GM19239 (cell line): ENCODE measurements around the gene TMEM236.

Experiments used
- DNase-seq: peaks from one replicate; pipeline ENCODE4 v3.0.0; 2011; ENCODE audit warnings: low spot score; ENCODE audit not compliant: insufficient read length
- FAIRE-seq: peaks from 2 replicates; lab custom pipeline; 2011; peaks lifted over from hg19 to GRCh38; lab: Jason Lieb, UNC

Gene TMEM236

GRCh38 chr10:17783751-17784150, 31.8 kb downstream of the TMEM236 start:
- FAIRE-seq (no peak), DNase-seq (no peak)

GRCh38 chr10:17784688-17785087, 32.7 kb downstream of the TMEM236 start:
- DNase-seq (no peak), FAIRE-seq (no peak)

GRCh38 chr10:17785276-17785930, 33.4 kb downstream of the TMEM236 start:
- DNase-seq (no peak), FAIRE-seq (no peak)

GRCh38 chr10:17787087-17787961, 35.3 kb downstream of the TMEM236 start:
- DNase-seq (no peak), FAIRE-seq (no peak)

GRCh38 chr10:17788646-17789045, 36.6 kb downstream of the TMEM236 start:
- FAIRE-seq (no peak), DNase-seq (no peak)

GRCh38 chr10:17789396-17789795, 37.4 kb downstream of the TMEM236 start:
- no peak for DNase-seq
- FAIRE-seq: no peak

GRCh38 chr10:17790651-17791050, 38.6 kb downstream of the TMEM236 start:
- FAIRE-seq: no peak

GRCh38 chr10:17792991-17793390, 41.0 kb downstream of the TMEM236 start:
- FAIRE-seq (no peak), DNase-seq (no peak)

More at GRCh38 chr10:17790651-17791050, 38.6 kb downstream of the TMEM236 start:
- no peak for DNase-seq

- DNase-seq (no peak), FAIRE-seq (no peak)
Measured at GRCh38 chr10:17793823-17794644, 42.0 kb downstream of the TMEM236 start.

GRCh38 chr10:17795083-17795482, 43.1 kb downstream of the TMEM236 start:
- no peak for FAIRE-seq

GRCh38 chr10:17795813-17796594, 44.0 kb downstream of the TMEM236 start:
- DNase-seq (no peak), FAIRE-seq (no peak)

More at GRCh38 chr10:17795083-17795482, 43.1 kb downstream of the TMEM236 start:
- DNase-seq: no peak

GRCh38 chr10:17801507-17801906, 49.5 kb downstream of the TMEM236 start:
- no peak for FAIRE-seq
- no peak for DNase-seq

- DNase-seq (no peak), FAIRE-seq (no peak)
Measured at GRCh38 chr10:17802350-17802749, 50.3 kb downstream of the TMEM236 start.

GRCh38 chr10:17802976-17803375, 51.0 kb downstream of the TMEM236 start:
- DNase-seq (no peak), FAIRE-seq (no peak)

- no peak for DNase-seq
- no peak for FAIRE-seq
Measured at GRCh38 chr10:17805330-17805729, 53.3 kb downstream of the TMEM236 start.

GRCh38 chr10:17805921-17806577, 54.0 kb downstream of the TMEM236 start:
- FAIRE-seq: no peak
- no peak for DNase-seq

GRCh38 chr10:17808971-17809841, 57.2 kb downstream of the TMEM236 start, which contains the start of gene MRC1:
Gene MRC1, plus strand, starts transcription at chr10:17809348. Its CDS starts 118 bp downstream, at chr10:17809466.
- DNase-seq (no peak), FAIRE-seq (no peak)

- DNase-seq (no peak), FAIRE-seq (no peak)
Measured at GRCh38 chr10:17811146-17811865, 59.3 kb downstream of the TMEM236 start.
